Skin of body (tissue), 2 donors: ENCODE results near the gene QDPR. TPM values are rescaled to one million over a fixed set of nuclear protein-coding genes. Genes with fewer than 3 reads are reported as not detected.
"Not testable (repeated sequence)": the region's sequence is repeated elsewhere in the genome, so short reads cannot be mapped to it uniquely, and the experiment has no call there.

Source experiments
- DNase-seq: peaks from one replicate; lab custom pipeline; 2025; lab: John Stamatoyannopoulos, UW
- total RNA-seq: library from RNA; depleted of rRNA; stranded (reverse); fragments of >200 nt; gene quantifications from one replicate; pipeline ENCODE4 v1.2.3, GENCODE V29; 2014

QDPR gene
- 27.8 TPM for total RNA-seq

DNA sequence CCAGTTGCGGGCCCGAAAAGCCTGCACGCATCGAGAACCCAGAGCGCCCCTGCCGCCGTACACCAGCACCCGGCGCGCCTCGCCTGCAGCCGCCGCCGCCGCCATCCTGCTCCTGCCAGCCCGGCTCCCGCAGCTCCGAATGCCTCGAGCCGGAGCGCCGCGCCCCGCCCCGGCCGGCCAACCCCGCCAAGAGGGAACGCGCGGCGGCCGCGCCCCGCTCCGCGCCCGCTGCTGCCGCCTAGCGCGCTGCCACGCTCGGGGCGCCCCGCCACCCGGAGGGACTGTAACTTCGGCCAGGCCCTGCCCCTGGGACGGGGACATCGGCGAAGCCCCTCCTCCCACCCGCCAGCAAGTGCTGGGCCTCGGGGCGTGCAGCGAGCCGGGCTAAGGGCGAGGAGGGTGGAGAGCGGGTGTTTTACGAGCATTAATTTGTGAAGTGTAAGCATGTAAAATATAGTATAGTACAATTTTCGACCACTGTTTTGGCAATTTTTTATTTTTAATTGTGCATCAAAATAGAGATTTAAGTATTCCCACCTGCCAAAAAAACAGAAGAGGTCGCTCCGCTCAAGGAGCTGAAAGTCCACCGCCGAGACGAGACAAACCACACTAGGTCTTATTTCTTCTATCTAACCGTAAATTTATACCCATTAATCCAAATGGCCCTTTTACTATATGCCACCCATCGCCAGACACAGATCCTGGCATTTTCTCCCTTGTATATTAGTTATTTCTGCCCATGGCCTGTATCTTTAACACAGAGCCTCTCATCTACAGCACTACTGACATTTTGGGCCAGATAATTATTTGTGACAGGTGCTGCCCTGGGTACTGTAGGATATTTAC is at the start of gene QDPR:
Gene QDPR, minus strand, starts transcription at position 141 of the 846 bp plus-strand sequence. Its CDS starts 36 bp downstream, at position 105.
- no peak for DNase-seq

DNA sequence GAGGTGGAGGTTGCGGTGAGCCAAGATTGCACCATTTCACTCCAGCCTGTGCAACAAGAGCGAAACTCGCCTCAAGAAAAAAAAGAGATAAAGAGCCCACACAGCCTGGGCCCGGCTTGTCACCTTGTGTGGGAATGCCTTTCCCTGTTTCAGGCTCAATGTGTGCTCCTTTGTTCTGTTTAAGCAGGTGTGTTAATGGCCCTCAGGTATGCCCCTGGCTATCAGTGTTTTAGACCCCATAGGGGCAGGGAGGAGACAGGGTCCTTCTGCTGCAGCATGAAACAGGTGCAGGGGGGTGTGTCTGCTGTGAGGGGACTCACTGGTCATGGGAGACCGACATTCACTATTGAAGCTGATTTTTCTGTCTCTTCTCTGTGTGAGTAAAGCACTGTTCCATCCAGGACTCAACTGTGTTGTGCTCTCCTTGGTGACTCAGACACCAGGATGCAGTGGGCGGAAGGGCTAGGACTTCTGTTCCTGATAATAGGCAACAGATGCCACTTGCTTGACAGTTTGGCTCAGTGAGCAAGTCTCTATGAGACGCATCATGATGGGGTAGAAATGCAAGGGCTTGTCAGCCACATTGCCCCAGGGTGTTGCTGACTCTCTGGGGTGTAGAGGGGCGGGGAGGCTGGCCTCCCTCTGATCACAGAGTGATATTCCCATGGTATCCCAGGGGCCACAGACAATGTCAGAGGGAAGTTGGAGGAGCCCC is 49.5 kb upstream of the QDPR start:
- DNase-seq = no peak

DNA sequence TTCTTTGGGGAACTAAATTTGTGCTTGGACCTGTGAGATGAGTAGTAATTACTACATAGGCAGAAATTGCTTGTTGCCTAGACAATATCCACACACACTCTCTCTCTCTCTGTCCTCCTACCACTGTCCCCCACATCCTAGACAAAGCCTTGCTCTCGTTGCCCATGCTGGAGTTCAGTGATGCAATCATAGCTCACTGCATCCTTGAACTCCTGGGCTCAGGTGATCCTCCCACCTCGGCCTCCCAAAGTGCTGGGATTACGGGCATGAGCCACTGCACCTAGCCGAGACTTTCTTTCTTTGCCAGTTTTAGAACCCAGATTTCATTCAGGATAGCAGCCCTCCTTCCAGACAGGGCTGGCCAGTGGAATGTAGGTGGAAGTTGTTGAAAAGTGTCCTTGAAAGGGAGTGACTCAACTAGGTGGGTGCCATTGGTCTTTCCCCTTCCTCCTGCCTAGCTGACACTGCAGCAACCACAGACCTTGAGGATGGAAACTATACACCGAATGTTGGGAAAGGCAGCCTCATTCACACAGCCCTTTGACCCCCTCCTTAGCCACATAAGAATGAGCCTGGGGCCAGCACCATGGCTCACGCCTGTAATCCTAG is 48.3 kb upstream of the QDPR start:
- no peak for DNase-seq

DNA sequence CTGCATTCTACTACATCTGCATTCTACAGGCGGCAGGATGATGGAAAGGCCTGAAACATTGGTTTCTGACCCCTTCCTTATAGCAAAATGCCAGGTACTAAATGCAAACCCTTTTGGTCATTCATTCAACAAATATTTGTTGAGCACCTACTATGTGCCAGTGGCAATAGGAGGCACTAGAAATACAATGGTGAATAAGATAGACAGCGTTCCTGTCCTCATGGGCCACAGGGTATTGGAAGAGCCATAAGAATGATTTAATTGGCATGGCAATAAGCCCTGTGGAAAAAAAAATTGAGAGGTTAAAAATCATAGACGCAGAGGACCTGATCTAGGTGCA is 47.8 kb upstream of the QDPR start:
- no peak for DNase-seq

DNA sequence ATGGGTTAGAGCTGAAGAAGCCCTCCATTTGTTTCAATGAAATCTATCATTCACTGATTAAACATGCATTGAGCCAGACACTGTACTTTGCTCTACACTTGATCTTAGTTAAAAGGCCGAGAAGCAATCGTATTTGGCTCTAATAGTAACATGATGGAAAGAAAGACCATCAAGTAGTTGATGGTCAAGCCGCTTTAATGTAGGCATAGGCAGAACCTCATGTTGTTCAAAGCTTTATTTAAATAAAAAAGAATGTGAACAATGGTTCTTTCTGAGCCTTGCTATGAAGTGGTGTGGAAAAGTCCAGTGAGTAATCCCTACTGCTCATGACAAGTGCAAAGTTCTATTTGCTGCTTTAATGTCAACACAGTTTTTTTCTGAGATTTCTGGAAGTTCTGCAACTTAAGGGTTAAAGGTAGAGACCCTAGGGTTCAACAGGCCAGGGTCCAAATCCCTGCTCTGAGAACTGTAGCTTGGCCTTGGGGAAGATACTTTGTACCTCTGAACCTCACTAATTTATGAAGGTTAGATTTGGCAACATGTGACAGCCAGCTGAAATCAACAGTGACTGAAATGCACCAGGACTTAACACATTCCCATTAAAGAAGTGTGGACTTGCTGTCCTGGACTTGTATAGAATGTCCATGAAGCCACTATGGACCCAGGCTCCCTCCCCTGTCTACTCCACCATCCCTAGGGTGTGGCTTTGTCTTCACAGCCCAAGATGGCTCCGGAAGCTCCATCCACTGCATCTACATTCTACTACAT is 47.2 kb upstream of the QDPR start:
- no peak for DNase-seq

DNA sequence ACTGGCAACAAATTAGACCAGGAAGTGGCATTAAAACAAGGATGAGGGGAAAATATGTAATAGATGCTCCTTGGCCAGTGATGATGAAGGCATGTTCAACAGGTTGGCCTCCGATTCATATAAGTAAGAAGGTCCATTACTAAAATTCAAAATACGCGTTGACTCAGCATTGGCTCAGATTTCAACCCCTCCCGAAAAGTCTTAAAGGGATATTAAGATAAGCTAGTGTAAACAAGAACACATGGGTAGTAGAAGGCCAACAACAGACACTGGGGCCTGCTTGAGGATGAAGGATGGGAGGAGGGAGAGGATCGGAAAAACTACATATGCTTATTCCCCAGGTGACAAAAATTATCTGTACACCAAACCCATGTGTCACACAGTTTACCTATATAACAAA is 46.0 kb upstream of the QDPR start:
- no peak for DNase-seq

DNA sequence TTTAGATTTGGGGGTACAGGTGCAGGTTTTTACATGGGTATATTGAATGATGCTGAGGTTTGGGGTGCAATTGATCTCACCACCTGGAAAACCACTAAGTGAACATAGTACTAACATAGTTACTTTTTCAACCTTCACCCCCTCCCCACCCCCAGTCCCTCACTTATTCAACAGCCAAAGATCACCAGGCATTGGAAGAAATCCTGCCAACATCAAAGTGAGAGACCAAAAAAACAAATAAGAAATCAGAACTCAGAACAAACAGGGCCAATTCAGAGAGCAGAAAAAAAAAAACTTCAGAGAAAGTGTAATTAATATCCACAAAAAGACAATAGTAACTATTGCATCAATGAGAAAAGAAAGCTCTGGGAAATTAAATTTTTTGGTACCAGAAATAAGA is 44.6 kb upstream of the QDPR start:
- no peak for DNase-seq

DNA sequence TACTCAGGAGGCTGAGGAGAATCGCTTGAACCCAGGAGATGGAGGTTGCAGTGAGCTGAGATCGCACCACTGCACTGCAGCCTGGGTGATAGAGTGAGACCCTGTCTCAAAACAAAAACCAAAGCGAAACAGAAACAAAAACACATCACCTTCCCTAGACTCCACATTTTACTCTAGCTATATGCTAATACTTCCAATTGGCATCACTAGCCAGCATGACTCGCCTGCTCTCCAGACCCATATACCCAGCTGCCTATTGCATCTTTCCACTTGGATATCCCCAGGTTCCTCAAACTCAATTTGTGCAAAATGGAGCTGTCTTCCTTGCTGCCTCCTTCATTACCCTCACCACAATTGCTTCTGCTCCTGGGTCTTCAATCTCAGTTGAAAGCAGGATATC is 42.7 kb upstream of the QDPR start:
- DNase-seq = no peak

DNA sequence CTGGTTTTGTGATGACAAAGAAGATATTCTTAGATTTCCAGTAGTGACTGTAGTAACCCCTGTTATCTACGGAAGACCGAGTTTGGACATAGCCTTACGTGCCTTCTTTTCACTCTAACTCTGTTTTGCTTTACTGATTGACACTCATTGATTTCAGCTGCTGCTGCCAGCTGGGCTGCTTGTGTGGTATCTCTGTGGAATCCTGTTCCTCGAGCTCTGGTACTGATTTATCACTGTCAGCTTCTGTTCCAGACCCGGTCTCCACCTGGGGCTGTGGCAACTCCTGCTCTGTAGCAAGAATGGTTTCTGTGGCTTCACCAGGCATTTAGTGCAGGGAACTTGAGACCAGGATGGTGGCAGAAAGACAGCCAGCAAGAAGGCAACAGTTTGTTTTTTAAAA is 40.5 kb upstream of the QDPR start:
- DNase-seq = no peak

DNA sequence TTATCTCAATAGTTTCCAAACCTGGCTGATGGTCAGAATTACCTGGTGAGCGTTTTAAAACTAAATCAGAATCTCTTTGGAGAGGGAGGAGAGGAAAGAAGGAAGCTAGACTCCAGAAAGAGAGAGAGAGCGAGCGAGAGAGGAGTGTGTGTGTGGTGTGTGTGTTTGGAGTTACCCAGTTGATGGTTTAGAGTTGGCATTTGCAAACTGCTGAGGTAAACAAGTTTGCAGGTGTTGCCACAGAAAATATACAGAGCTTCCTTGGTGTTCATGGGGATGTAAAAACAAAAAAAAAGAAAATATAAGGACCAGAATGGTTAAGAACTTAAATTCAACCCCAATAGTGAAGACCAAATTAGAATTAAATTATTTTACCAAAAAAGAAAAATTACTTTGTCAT is 38.7 kb upstream of the QDPR start:
- no peak for DNase-seq

DNA sequence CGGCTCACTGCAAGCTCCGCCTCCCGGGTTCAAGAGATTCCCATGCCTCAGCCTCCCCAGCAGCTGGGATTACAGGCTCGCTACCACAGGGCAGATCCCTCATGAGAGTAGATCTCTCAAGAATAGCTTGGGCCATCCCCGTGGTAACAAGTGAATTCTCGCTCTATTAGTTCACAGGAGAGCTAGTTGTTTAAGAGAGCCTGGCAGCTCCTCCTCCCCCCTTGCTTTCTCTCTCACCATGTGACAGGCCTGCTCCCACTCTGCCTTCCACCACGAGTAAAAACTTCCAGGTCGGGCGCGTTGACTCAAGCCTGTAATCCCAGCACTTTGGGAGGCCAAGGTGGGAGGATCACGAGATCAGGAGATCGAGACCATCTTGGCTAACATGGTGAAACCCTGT is 34.8 kb upstream of the QDPR start:
- DNase-seq = no peak

DNA sequence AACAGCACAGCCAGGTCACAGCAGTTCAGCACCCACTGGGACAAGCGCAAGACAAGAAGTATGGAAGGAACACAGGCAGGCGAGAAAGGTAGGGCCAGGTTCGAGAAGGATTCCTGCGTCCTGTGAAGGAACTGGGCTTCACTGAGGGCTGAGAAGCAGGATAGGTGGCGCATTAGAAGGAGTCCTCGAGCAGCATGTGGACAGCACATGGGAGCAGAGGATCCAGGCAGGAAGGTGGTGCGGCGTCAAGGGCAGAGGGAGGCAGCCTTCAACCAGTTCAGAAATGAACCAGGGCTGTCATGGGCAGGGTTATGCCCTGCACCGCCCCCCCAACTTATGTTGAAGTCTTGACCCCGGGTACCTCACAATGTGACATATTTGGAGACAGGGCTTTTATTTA is 34.3 kb upstream of the QDPR start:
- DNase-seq = no peak

DNA sequence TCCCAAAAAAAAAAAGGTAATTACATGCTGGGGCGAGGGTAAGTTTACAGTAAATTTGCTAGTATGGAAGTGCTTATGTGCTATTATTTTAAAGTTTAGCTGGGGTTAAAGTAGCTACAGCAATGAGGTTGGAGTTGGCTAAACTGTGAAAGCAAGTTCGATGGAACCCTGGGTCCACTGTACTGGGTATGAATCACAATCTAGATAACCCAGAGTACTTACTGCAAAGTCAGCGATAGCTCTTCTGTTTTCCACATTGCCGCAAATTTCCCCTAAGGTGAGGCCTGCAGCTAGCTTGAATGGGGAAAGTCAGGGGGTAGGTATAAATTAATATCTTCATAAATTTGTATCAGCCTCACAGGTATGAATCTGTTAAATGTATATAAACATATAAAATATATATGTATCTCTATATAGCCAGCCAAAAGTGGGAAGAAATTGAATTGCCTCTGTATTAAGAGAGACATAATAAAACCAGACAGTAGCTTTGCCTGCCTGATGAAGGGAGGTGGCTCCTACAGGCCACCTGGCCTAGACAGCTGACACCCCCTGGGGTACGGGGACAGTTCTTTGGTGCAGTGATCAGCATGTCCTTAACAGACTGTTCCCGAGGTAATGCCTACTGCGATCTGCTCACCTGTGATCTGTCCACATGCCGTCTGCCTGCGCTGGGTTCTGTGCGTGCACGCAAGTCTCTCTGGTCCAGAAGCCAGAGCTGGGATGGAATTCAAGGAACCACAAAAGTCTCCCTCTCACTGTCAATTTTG is 33.7 kb upstream of the QDPR start:
- no peak for DNase-seq

DNA sequence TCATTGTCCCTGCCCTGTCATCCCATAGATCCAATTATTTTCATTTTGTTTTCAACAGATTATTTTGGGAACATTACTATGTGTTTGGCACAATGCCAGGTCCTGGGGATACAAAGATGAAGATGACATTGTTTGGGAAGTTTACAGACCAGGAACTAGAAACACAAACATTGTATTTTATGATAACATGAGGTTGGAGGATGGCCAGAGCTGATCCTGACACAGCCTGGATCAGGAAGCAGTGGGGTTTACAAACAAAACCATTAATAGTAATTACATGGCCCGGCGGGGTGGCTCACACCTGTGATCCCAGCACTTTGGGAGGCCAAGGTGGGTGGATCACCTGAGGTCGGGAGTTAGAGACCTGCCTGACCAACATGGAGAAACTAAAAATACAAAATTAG is 32.9 kb upstream of the QDPR start:
- DNase-seq = no peak

DNA sequence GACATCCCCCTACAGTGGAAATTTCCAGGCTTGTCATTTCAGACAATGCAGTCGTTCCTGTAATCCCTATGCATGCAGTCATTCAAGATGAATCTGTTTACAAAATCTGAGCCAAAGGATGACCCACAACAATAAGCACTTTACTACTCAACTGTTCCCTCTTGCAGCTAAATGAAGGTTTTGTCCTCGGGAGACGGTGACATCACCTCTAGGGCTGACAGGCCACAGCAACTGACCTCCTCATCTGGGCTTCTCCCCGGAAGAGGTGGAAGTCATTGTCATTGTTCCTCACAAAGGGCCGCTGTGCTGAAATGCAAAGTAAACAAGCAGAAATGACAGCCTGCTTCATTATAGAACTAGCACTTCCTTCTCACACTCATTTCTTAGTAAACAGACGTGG is 32.3 kb upstream of the QDPR start:
- no peak for DNase-seq

DNA sequence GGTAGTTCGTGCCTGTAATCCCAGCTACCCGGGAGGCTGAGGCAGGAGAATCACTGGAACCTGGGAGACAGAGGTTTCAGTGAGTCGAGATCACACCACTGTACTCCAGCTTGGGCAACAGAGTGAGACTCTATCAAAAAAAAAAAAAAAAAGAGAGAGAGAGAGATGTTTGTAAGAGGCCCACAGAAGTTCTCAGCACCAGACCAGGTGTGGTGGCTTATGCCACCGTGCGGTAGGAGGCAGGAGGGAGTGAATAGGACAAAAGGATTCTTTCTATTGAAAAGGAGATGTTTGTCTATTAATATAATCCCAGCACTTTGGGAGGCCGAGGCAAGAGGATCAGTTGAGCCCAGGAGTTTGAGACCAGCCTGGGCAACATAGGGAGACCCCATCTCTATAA is 25.2 kb upstream of the QDPR start:
- DNase-seq = not testable (repeated sequence)

DNA sequence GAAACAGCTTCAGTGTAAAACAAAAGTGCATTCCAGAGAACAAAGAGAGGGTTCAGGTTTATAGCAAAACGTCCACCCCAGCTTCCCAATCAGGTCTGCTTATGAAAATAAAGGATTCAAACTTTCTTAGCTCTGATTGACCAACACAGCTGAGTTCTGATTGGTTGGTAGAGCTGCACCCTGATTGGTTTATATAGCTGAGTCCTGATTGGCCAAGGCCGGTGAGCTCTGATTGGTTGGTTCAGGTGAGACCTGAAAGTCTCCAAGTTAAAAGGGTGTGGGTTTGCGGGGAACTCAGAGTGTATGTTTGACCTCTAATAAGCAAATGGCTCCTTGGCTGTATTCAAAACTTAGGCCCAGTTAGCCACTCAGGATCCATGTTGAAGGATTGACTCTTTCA is 24.0 kb upstream of the QDPR start:
- DNase-seq = no peak

DNA sequence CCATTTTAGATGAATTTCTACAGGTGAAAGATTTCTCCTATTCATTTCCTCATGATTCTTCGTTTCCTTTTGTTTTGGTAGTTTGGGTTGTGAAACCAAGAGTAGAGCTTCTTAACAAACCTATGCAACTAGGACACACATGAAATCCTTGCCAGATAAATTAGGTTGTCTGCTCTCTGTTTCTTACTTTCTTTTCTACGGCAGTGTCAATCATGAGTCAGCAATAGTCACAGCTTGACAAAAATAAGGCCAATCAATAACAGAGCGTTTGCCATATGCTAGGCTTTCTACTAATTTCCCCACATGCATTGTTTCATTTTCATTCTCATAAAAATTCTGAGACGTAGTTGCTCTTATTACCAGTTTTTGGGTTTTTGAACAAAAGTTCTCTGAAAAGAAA is 23.4 kb upstream of the QDPR start:
- DNase-seq = no peak

DNA sequence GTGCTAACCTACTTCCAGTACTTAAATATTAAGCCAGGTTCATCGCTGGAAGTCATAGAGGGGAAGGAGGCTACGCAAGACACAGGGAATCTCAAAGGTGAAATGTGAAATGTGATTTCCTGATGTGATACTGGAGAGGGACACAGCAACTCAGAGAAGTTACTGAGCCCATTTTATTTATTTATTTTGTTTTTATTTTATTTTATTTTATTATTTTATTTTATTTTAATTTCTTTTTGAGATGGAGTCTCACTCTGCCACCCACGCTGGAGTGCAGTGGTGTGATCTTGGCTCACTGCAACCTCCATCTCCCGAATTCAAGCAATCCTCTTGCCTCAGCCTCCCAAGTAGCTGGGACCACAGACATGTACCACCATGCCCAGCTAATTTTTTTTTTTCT is 22.8 kb upstream of the QDPR start:
- no peak for DNase-seq

DNA sequence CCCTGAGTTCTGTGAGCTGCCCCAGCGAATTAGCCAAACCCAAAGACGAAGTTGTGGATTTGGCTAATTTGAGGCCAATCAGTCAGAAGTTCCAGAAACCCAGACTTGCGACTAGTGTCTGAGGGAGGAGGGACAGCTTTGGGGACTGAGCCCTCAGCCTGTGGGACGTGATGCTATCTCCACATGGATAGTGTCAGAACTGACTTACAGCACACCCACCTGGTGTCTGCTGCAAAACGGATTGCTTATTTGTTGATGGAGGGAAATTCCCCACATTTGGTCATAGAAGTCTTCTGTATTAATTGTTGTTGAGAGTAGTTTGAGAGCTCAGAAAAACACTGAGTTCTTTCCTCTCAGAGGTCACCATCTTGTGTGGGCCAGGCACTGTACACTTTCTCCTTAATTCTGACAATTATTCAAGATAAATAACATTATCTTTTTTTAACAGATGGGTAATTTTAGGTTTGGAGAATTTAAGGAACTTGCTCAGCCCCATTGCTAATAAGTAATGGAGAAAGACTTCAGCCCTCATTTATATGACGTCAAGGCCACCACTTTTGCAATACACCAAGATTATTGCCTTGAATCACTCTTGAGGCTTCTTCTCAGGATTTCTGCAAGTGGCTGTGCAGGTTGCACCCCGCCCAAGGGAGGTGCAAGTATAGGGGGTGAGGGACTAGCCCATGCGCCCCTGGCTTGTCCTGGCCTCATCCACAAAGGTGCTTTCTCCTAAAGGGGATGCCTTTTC is 19.8 kb upstream of the QDPR start:
- no peak for DNase-seq
